Inferior parietal cortex (tissue), 1 donor: ENCODE measurements around the gene COL4A2.

Experiments
- DNase-seq: peaks from one replicate; pipeline ENCODE4 v3.0.0-alpha.2; 2016; ENCODE audit errors: extremely low spot score

Gene COL4A2

GRCh38 chr13:110290153-110290552 lies 16.9 kb upstream of the COL4A2 start:
- DNase-seq, result no peak

- DNase-seq, result no peak
Measured at GRCh38 chr13:110290826-110291225, 16.3 kb upstream of the COL4A2 start.

- no peak for DNase-seq
Measured at GRCh38 chr13:110291286-110291685, 15.8 kb upstream of the COL4A2 start.

GRCh38 chr13:110293037-110293436 lies 14.0 kb upstream of the COL4A2 start:
- DNase-seq, result no peak

GRCh38 chr13:110293649-110294048 lies 13.4 kb upstream of the COL4A2 start:
- no peak for DNase-seq

GRCh38 chr13:110294146-110294545 lies 12.9 kb upstream of the COL4A2 start:
- DNase-seq, result no peak

- no peak for DNase-seq
Measured at GRCh38 chr13:110294622-110295021, 12.5 kb upstream of the COL4A2 start.

GRCh38 chr13:110297011-110297410 lies 10.1 kb upstream of the COL4A2 start:
- no peak for DNase-seq

GRCh38 chr13:110297766-110298504 lies 9.1 kb upstream of the COL4A2 start:
- DNase-seq, result no peak

GRCh38 chr13:110298505-110299282 lies 8.4 kb upstream of the COL4A2 start:
- DNase-seq, result no peak

GRCh38 chr13:110299283-110299840 lies 7.7 kb upstream of the COL4A2 start:
- DNase-seq, result no peak

GRCh38 chr13:110300090-110300815 lies 6.8 kb upstream of the COL4A2 start:
- DNase-seq, result no peak

- no peak for DNase-seq
Measured at GRCh38 chr13:110301083-110301482, 6.0 kb upstream of the COL4A2 start.

- no peak for DNase-seq
Measured at GRCh38 chr13:110301606-110302553, 5.2 kb upstream of the COL4A2 start.

GRCh38 chr13:110302997-110303396 lies 4.1 kb upstream of the COL4A2 start:
- DNase-seq, result no peak

GRCh38 chr13:110303644-110304043 lies 3.4 kb upstream of the COL4A2 start:
- no peak for DNase-seq

- DNase-seq, result no peak
Measured at GRCh38 chr13:110304256-110304655, 2.8 kb upstream of the COL4A2 start.

- no peak for DNase-seq
Measured at GRCh38 chr13:110305001-110305400, 2.1 kb upstream of the COL4A2 start.

GRCh38 chr13:110305544-110305943 lies 1.5 kb upstream of the COL4A2 start:
- no peak for DNase-seq

- DNase-seq, result no peak
Measured at GRCh38 chr13:110305949-110306339, 1.1 kb upstream of the COL4A2 start.

- no peak for DNase-seq
Measured at GRCh38 chr13:110306340-110306959, 634 bp upstream of the COL4A2 start.
